ENCODE data around the gene FHIT.

- no peak for TF ChIP-seq JUND (IDR thresholded peaks at IDR 0.05)
- no peak for TF ChIP-seq CTCF (IDR thresholded peaks at IDR 0.05; ENCODE audit: low read depth, low read length, missing input control)
- TF ChIP-seq EGR1 (IDR thresholded peaks at IDR 0.05; ENCODE audit: low read depth in 2 of 2) = no peak
Observed at GRCh38 chr3:61252836-61253235, 1.6 kb upstream of the FHIT start.

Measured in liver (tissue), 3 donors.